ENCODE data around the gene NCDN. TPM values are rescaled to one million over a fixed set of nuclear protein-coding genes. Genes with fewer than 3 reads are reported as not detected.
"Not testable (repeated sequence)": the region's sequence is repeated elsewhere in the genome, so short reads cannot be mapped to it uniquely, and the experiment has no call there.

NCDN gene
- total RNA-seq, 1 experiment from 2014 or later: 17.4 TPM

GRCh38 chr1:35581621-35582020 is 24.0 kb downstream of the NCDN start:
- H3K4me3 ChIP-seq; H3K27me3 ChIP-seq (replicated peaks); H3K4me1 ChIP-seq (replicated peaks); DNase-seq (ENCODE audit: low read depth in 1 of 2, low spot score in 2 of 2); H3K27ac ChIP-seq; H3K36me3 ChIP-seq; H3K9me3 ChIP-seq (replicated peaks): not testable (repeated sequence)

- 0 out of 2 replicates have a peak, but pooled peaks cover 2% of the 10 kb centered on the region for H3K27me3 ChIP-seq (replicated peaks)
- no peak overlapping the region for H3K27ac ChIP-seq
- no peak for DNase-seq (ENCODE audit: low read depth in 1 of 2, low spot score in 2 of 2)
- no peaks in the 10 kb centered on the region for H3K9me3 ChIP-seq (replicated peaks)
- H3K4me1 ChIP-seq (replicated peaks): no peaks in the 10 kb centered on the region
- no peaks in the 10 kb centered on the region for H3K36me3 ChIP-seq
- H3K4me3 ChIP-seq: no peak overlapping the region
Measured at GRCh38 chr1:35585281-35585680, 27.7 kb downstream of the NCDN start.

DNA sequence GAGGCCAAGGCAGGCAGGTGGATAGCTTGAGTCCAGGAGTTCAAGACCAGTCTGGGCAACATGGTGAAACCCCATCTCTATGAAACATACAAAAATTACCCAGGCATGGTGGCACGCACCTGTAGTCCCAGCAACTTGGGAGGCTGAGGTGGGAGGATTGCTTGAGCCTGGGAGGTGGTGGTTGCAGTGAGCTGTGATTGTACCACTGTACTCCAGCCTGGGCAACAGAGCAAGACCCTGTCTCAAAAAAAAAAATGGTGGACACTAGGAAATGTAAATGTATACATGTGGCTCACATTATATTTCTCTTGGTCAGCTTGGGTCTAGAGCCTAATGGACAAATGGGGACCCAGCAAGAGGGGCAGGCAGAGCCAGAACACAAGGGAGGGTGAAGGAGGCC is 28.2 kb downstream of the NCDN start:
- not testable (repeated sequence) for H3K4me3 ChIP-seq; H3K36me3 ChIP-seq; H3K27ac ChIP-seq; H3K4me1 ChIP-seq (replicated peaks); H3K27me3 ChIP-seq (replicated peaks); DNase-seq (ENCODE audit: low read depth in 1 of 2, low spot score in 2 of 2); H3K9me3 ChIP-seq (replicated peaks)

GRCh38 chr1:35586808-35587207 is 29.2 kb downstream of the NCDN start:
- no peak overlapping the region for H3K27ac ChIP-seq
- H3K4me1 ChIP-seq (replicated peaks): no peaks in the 10 kb centered on the region
- H3K4me3 ChIP-seq: no peak overlapping the region
- no peaks in the 10 kb centered on the region for H3K27me3 ChIP-seq (replicated peaks)
- H3K9me3 ChIP-seq (replicated peaks): no peaks in the 10 kb centered on the region
- no peak for DNase-seq (ENCODE audit: low read depth in 1 of 2, low spot score in 2 of 2)
- no peaks in the 10 kb centered on the region for H3K36me3 ChIP-seq

- no peaks in the 10 kb centered on the region for H3K9me3 ChIP-seq (replicated peaks)
- H3K4me3 ChIP-seq: no peak overlapping the region
- no peaks in the 10 kb centered on the region for H3K27me3 ChIP-seq (replicated peaks)
- H3K27ac ChIP-seq: no peak overlapping the region
- no peaks in the 10 kb centered on the region for H3K4me1 ChIP-seq (replicated peaks)
- H3K36me3 ChIP-seq: no peaks in the 10 kb centered on the region
- DNase-seq (ENCODE audit: low read depth in 1 of 2, low spot score in 2 of 2): no peak
Measured at GRCh38 chr1:35587736-35588135, 30.1 kb downstream of the NCDN start.

DNA sequence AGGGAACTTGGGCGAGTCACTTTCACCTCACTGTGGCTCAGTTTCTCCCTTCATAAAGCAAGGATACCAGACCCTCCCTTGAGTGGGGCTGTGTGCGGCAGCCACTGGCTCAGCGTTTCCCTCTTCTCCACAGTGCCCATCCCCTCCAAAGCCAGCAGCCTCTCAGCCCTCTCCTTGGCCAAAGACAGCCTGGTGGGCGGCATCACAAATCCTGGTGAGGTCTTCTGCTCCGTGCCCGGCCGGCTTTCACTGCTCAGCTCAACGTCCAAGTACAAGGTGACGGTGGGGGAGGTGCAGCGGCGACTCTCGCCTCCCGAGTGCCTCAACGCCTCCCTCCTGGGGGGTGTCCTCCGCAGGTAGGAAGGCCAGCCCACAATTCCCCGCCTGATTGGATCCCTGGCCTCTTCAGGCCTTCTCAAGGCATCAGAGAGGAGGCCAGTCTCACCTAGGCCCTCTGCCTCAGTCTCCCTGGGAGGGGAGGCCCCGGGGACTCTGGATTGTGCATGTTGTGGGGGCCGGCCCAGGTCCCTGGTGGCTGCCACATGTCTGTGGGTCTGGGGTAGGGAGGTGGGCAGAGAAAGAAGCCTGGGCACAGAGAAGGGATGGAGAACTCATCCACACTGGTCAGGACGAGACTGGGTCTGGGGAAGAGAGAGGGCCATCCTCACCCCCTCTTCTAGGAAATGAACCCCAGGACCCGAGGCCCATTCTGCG is 30.8 kb downstream of the NCDN start:
- no peak overlapping the region for H3K4me3 ChIP-seq
- H3K27ac ChIP-seq: no peak overlapping the region
- H3K27me3 ChIP-seq (replicated peaks): no peaks in the 10 kb centered on the region
- no peaks in the 10 kb centered on the region for H3K4me1 ChIP-seq (replicated peaks)
- no peaks in the 10 kb centered on the region for H3K36me3 ChIP-seq
- DNase-seq (ENCODE audit: low read depth in 1 of 2, low spot score in 2 of 2): no peak
- no peaks in the 10 kb centered on the region for H3K9me3 ChIP-seq (replicated peaks)

- no peak for DNase-seq (ENCODE audit: low read depth in 1 of 2, low spot score in 2 of 2)
- Histone ChIP-seq H3K27me3 (replicated peaks) (no peaks in the 10 kb centered on the region), H3K4me1 (replicated peaks) (no peaks in the 10 kb centered on the region), H3K9me3 (replicated peaks) (no peaks in the 10 kb centered on the region), H3K27ac (no peak overlapping the region), H3K36me3 (no peaks in the 10 kb centered on the region), H3K4me3 (no peak overlapping the region)
Measured at GRCh38 chr1:35589516-35590427, 32.2 kb downstream of the NCDN start.

- no peak overlapping the region for H3K4me3 ChIP-seq
- no peaks in the 10 kb centered on the region for H3K36me3 ChIP-seq
- no peak overlapping the region for H3K27ac ChIP-seq
- no peak for DNase-seq (ENCODE audit: low read depth in 1 of 2, low spot score in 2 of 2)
- H3K9me3 ChIP-seq (replicated peaks): no peaks in the 10 kb centered on the region
- H3K4me1 ChIP-seq (replicated peaks): no peaks in the 10 kb centered on the region
- no peaks in the 10 kb centered on the region for H3K27me3 ChIP-seq (replicated peaks)
Measured at GRCh38 chr1:35590476-35591040, 33.0 kb downstream of the NCDN start.

- no peaks in the 10 kb centered on the region for H3K4me1 ChIP-seq (replicated peaks)
- H3K36me3 ChIP-seq: peaks cover 5% of the 10 kb centered on the region; the same call in 1 of the 2 replicates
- H3K27ac ChIP-seq: no peak overlapping the region
- no peaks in the 10 kb centered on the region for H3K9me3 ChIP-seq (replicated peaks)
- no peaks in the 10 kb centered on the region for H3K27me3 ChIP-seq (replicated peaks)
- no peak overlapping the region for H3K4me3 ChIP-seq
- DNase-seq (ENCODE audit: low read depth in 1 of 2, low spot score in 2 of 2): no peak
Measured at GRCh38 chr1:35591211-35591610, 33.6 kb downstream of the NCDN start.

DNA sequence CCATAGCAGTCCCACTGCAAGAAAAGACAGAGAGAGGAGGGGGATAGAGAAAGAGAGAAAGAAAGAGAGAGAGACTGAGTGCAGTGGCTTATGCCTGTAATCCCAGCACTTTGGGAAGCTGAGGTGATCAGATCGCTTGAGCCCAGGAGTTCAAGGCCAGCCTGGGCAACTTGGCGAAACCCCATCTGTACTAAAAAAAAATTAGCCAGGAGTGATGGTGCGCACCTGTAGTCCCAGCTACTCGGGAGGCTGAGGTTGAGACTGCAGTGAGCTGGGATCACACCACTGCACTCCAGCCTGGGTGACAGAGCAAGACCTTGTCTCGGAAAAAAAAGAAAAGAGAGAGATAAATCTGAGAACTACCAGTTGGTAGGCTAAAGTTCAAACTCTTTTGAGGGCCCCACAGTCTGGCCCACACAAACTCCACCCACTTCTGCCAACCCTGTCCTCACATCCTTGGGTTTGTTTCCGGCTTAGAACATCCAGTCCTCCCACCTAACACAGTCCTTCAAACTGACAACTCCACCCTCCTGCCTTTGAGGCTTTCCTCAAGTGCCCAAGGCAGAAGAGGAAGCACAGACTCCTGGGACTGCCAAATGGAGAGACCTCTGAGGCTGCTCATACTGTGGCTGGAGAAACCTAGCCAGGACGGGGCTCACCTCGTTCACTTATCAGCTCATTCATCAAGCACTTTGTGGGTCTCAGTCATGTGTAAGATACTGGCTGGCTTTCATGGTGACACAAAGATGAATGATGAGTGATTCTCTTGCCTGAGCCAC is 35.6 kb downstream of the NCDN start:
- Histone ChIP-seq H3K4me3 (no peak overlapping the region), H3K27me3 (replicated peaks) (no peaks in the 10 kb centered on the region), H3K9me3 (replicated peaks) (no peaks in the 10 kb centered on the region), H3K27ac (no peak overlapping the region), H3K36me3 (peaks cover 18% of the 10 kb centered on the region), H3K4me1 (replicated peaks) (no peaks in the 10 kb centered on the region)
- DNase-seq (ENCODE audit: low read depth in 1 of 2, low spot score in 2 of 2): no peak

DNA sequence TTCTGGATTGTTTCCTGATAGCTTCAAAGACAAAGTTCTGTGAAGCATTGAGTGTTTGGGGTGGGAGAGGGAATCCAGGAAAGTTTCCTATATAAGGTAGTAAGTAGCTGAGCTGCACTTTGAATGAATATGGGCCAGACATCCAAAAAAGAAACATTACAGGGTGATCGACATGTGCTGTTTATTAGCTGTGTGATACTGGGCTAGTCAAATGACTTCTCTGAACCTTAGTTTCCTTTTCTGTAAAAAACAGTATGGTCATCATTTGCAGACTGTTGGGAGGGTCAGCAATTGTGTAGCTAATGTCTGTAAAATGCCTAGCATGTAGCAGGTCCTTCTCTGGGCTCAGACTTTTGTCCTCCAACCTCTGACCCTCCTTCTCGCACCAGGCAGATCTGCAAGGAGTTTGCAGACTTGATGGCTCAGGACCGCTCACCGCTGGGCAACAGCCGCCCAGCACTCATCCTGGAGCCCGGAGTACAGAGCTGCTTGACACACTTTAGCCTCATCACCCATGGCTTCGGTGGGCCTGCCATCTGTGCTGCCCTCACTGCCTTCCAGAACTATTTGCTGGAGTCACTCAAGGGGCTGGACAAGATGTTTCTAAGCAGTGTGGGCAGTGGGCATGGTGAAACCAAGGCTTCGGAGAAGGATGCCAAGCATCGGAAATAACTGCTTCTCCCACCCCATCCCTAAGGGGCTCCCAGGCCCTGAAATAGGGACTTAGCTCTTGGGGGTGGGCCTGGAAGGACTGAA is 36.6 kb downstream of the NCDN start:
- no peaks in the 10 kb centered on the region for H3K9me3 ChIP-seq (replicated peaks)
- H3K36me3 ChIP-seq: peaks cover 25% of the 10 kb centered on the region
- H3K4me1 ChIP-seq (replicated peaks): no peaks in the 10 kb centered on the region
- no peak overlapping the region for H3K4me3 ChIP-seq
- DNase-seq (ENCODE audit: low read depth in 1 of 2, low spot score in 2 of 2): no peak
- H3K27ac ChIP-seq: no peak overlapping the region
- H3K27me3 ChIP-seq (replicated peaks): no peaks in the 10 kb centered on the region

DNA sequence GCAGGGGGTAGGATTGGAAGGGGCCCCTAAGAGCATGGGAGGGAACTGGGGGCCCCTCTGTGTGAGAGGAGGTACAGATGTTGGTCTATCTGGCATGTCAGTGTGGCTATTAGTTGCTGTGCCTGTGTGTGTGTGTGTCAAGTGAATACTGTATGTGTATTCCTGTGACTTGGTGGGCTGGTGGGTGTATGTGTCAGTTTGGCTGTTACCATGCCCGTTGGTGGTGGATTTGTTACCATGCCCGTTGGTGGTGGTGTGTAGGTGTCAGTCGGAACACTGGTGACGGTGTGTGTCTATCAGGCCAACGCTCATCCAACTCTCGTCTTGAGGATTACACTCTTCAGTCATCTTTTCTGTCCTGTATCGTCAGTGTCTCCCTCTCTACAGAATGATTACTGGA is 38.1 kb downstream of the NCDN start:
- peaks cover 40% of the 10 kb centered on the region for H3K36me3 ChIP-seq
- H3K4me1 ChIP-seq (replicated peaks): no peaks in the 10 kb centered on the region
- no peak overlapping the region for H3K27ac ChIP-seq
- no peak overlapping the region for H3K4me3 ChIP-seq
- no peaks in the 10 kb centered on the region for H3K27me3 ChIP-seq (replicated peaks)
- no peaks in the 10 kb centered on the region for H3K9me3 ChIP-seq (replicated peaks)
- no peak for DNase-seq (ENCODE audit: low read depth in 1 of 2, low spot score in 2 of 2)

DNA sequence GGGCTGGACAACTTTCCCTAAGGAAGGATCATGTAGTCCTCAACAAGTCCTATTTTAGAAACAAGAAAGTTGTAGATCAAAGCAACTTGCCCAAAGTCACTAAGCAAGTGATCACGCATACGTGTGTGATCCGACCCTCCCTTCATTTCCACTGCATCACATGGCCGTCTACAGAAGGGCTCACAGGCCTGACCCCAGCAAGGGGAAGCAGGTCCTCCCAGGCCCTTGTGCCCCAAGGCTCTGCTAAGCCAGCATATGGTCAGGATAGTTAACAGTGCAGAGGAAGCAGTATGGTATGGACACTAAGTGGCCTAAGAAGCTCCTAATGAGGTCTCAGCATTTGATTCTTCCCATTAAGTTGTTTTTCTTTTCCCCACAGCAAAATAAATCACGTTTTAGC is 40.3 kb downstream of the NCDN start:
- H3K27me3 ChIP-seq (replicated peaks): no peaks in the 10 kb centered on the region
- H3K4me3 ChIP-seq: no peak overlapping the region
- no peaks in the 10 kb centered on the region for H3K4me1 ChIP-seq (replicated peaks)
- H3K27ac ChIP-seq: no peak overlapping the region
- no peak for DNase-seq (ENCODE audit: low read depth in 1 of 2, low spot score in 2 of 2)
- H3K9me3 ChIP-seq (replicated peaks): no peaks in the 10 kb centered on the region
- peaks cover 58% of the 10 kb centered on the region for H3K36me3 ChIP-seq
